ENCODE results near the gene LGALS9. TPM values are rescaled to one million over a fixed set of nuclear protein-coding genes. Genes with fewer than 3 reads are reported as not detected.

Gene LGALS9
- polyA plus RNA-seq, 1 donor from 2014 or later, result not detected

DNA sequence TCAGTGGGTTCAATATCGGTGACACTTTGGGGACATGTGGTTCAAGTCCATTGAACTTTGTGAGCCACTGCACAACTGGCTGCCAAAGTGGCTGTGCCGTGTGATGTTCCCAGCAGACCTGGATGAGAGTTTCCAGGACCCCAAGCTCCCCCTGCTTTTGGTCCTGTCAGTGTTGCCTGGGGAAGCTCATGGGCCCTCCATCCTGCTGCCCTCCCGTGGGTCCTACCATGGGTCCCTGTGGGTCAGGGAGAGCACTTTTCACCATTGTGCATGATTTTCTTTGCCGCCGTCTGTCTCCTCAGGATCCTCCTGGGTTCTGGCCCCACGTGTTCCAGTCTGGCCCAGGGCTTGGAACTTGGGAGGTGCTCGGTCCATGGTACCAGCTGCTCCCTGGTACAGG is 38.1 kb downstream of the LGALS9 start:
- TF ChIP-seq, protein P1, sequence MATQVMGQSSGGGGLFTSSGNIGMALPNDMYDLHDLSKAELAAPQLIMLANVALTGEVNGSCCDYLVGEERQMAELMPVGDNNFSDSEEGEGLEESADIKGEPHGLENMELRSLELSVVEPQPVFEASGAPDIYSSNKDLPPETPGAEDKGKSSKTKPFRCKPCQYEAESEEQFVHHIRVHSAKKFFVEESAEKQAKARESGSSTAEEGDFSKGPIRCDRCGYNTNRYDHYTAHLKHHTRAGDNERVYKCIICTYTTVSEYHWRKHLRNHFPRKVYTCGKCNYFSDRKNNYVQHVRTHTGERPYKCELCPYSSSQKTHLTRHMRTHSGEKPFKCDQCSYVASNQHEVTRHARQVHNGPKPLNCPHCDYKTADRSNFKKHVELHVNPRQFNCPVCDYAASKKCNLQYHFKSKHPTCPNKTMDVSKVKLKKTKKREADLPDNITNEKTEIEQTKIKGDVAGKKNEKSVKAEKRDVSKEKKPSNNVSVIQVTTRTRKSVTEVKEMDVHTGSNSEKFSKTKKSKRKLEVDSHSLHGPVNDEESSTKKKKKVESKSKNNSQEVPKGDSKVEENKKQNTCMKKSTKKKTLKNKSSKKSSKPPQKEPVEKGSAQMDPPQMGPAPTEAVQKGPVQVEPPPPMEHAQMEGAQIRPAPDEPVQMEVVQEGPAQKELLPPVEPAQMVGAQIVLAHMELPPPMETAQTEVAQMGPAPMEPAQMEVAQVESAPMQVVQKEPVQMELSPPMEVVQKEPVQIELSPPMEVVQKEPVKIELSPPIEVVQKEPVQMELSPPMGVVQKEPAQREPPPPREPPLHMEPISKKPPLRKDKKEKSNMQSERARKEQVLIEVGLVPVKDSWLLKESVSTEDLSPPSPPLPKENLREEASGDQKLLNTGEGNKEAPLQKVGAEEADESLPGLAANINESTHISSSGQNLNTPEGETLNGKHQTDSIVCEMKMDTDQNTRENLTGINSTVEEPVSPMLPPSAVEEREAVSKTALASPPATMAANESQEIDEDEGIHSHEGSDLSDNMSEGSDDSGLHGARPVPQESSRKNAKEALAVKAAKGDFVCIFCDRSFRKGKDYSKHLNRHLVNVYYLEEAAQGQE (IDR thresholded peaks at IDR 0.05; ENCODE audit: borderline replicate concordance), result no peak
- TF ChIP-seq RAD21 (conservative IDR thresholded peaks at IDR 0.05) (no peak), EZH2 (IDR thresholded peaks at IDR 0.05; ENCODE audit: borderline replicate concordance, insufficient read depth, low read length, poor library complexity, severe bottlenecking) (no peak), EP300 (conservative IDR thresholded peaks at IDR 0.05; ENCODE audit: poor library complexity, severe bottlenecking) (no peak)
- H3K9ac ChIP-seq (ENCODE audit: low read length), result no peak overlapping the region
- H3K4me2 ChIP-seq (ENCODE audit: low read length), result no peak overlapping the region
- no peak overlapping the region for H3K27ac ChIP-seq (ENCODE audit: low read length)
- no peaks in the 10 kb centered on the region for H3K9me2 ChIP-seq (ENCODE audit: insufficient read depth, low read length)
- H3F3A ChIP-seq (ENCODE audit: insufficient read depth, low read length, poor library complexity, severe bottlenecking), result no peaks in the 10 kb centered on the region
- H3K4me3 ChIP-seq (ENCODE audit: low read length), result no peak overlapping the region
- no peak overlapping the region for H2AFZ ChIP-seq (ENCODE audit: low read depth, low read length)
- no peaks in the 10 kb centered on the region for H3K9me3 ChIP-seq (ENCODE audit: low read length)
- H3K79me2 ChIP-seq (replicated peaks; ENCODE audit: insufficient read depth, low read length), result no peaks in the 10 kb centered on the region
- H3K27me3 ChIP-seq (ENCODE audit: insufficient read depth, low read depth, low read length), result no peaks in the 10 kb centered on the region
- no peaks in the 10 kb centered on the region for H4K20me1 ChIP-seq (ENCODE audit: insufficient read depth)
- H3K36me3 ChIP-seq (ENCODE audit: insufficient read depth, low read length), result no peaks in the 10 kb centered on the region

DNA sequence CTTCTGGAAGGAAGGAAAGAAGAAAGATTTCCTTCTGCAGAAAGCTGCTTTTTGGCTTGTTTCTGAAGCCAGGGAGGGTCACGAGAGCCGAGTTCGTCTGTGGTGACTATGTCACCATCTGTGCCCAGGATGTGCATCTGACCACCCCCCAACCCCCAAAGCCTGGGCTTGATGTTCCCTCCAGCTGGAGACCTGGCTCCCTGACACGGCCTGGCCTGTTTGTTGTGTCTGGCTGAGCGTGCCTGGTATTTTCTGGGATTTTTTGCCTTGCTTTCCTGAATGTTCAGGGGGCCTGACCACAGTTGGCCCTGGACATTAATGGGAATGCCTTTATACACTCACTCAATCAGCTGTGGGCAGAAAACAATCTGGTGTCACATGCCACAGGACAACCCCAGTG is 38.9 kb downstream of the LGALS9 start:
- no peaks in the 10 kb centered on the region for H4K20me1 ChIP-seq (ENCODE audit: insufficient read depth)
- TF ChIP-seq, protein P2, sequence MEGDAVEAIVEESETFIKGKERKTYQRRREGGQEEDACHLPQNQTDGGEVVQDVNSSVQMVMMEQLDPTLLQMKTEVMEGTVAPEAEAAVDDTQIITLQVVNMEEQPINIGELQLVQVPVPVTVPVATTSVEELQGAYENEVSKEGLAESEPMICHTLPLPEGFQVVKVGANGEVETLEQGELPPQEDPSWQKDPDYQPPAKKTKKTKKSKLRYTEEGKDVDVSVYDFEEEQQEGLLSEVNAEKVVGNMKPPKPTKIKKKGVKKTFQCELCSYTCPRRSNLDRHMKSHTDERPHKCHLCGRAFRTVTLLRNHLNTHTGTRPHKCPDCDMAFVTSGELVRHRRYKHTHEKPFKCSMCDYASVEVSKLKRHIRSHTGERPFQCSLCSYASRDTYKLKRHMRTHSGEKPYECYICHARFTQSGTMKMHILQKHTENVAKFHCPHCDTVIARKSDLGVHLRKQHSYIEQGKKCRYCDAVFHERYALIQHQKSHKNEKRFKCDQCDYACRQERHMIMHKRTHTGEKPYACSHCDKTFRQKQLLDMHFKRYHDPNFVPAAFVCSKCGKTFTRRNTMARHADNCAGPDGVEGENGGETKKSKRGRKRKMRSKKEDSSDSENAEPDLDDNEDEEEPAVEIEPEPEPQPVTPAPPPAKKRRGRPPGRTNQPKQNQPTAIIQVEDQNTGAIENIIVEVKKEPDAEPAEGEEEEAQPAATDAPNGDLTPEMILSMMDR (IDR thresholded peaks at IDR 0.05; ENCODE audit: poor library complexity, severe bottlenecking), result no peak
- TF ChIP-seq TAF1 (IDR thresholded peaks at IDR 0.05; ENCODE audit: low read depth), result no peak
- TF ChIP-seq EP300 (conservative IDR thresholded peaks at IDR 0.05; ENCODE audit: poor library complexity, severe bottlenecking), result no peak
- TF ChIP-seq EZH2 (IDR thresholded peaks at IDR 0.05; ENCODE audit: borderline replicate concordance, insufficient read depth, low read length, poor library complexity, severe bottlenecking), result no peak

DNA sequence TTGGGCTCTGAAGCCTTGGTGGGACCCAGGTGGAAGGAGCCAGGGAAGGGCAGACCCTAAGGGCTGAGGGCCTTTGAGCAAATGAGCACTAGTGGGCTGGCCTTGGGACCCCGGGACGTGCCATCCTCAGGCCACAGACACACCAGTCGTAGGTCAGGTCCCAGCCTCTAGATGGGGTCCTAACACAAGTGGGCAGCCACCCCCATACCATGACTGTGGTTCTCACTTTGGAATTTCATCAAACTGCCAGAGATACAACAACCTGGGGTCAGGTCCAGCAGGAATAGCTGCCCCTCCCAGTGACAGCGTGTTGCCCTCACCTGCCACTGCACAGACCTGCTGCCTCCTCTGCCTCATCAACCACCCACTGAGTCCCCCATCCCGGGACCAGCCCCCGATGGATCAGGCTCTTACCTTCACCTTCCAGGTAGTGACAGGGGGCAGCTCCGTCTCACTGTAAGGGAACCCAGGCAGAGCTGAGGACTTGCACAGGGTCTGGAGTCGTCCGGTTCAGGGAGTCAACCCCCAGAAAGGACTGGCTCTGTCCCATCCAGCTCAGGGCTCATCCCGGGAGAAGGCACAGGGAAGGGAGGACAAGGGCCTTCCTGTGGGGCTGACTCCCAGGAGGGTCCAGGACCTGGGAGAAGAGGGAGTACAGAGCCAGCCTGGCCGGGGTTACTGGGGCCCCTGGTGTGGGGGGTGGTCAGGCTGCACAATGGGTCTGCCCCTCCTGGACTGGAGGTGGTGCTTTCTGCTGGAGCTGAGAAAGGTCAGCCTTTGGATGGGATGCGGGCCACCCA is 40.0 kb downstream of the LGALS9 start:
- H4K20me1 ChIP-seq (ENCODE audit: insufficient read depth), result no peaks in the 10 kb centered on the region
- H3K4me2 ChIP-seq (ENCODE audit: low read length), result no peak overlapping the region
- H3K27ac ChIP-seq (ENCODE audit: low read length), result no peak overlapping the region
- no peaks in the 10 kb centered on the region for H3K27me3 ChIP-seq (ENCODE audit: insufficient read depth, low read depth, low read length)
- H3K36me3 ChIP-seq (ENCODE audit: insufficient read depth, low read length), result no peaks in the 10 kb centered on the region
- no peaks in the 10 kb centered on the region for H3F3A ChIP-seq (ENCODE audit: insufficient read depth, low read length, poor library complexity, severe bottlenecking)
- no peak overlapping the region for H3K4me3 ChIP-seq (ENCODE audit: low read length)
- no peak overlapping the region for H3K9ac ChIP-seq (ENCODE audit: low read length)
- H3K9me3 ChIP-seq (ENCODE audit: low read length), result no peaks in the 10 kb centered on the region
- no peak overlapping the region for H2AFZ ChIP-seq (ENCODE audit: low read depth, low read length)
- no peak for TF ChIP-seq MXI1 (conservative IDR thresholded peaks at IDR 0.05; ENCODE audit: poor library complexity, severe bottlenecking)
- no peak for TF ChIP-seq EZH2 (IDR thresholded peaks at IDR 0.05; ENCODE audit: borderline replicate concordance, insufficient read depth, low read length, poor library complexity, severe bottlenecking)
- H3K79me2 ChIP-seq (replicated peaks; ENCODE audit: insufficient read depth, low read length), result no peaks in the 10 kb centered on the region
- H3K9me2 ChIP-seq (ENCODE audit: insufficient read depth, low read length), result no peaks in the 10 kb centered on the region

More for the DNA sequence above, 38.9 kb downstream of the LGALS9 start:
- H2AFZ ChIP-seq (ENCODE audit: low read depth, low read length), result no peak overlapping the region
- H3K9ac ChIP-seq (ENCODE audit: low read length), result no peak overlapping the region
- H3K4me2 ChIP-seq (ENCODE audit: low read length), result no peak overlapping the region
- H3K27me3 ChIP-seq (ENCODE audit: insufficient read depth, low read depth, low read length), result no peaks in the 10 kb centered on the region
- no peak overlapping the region for H3K27ac ChIP-seq (ENCODE audit: low read length)
- no peaks in the 10 kb centered on the region for H3K9me3 ChIP-seq (ENCODE audit: low read length)
- no peaks in the 10 kb centered on the region for H3K36me3 ChIP-seq (ENCODE audit: insufficient read depth, low read length)
- no peaks in the 10 kb centered on the region for H3K9me2 ChIP-seq (ENCODE audit: insufficient read depth, low read length)
- no peak overlapping the region for H3K4me3 ChIP-seq (ENCODE audit: low read length)
- H3F3A ChIP-seq (ENCODE audit: insufficient read depth, low read length, poor library complexity, severe bottlenecking), result no peaks in the 10 kb centered on the region
- no peaks in the 10 kb centered on the region for H3K79me2 ChIP-seq (replicated peaks; ENCODE audit: insufficient read depth, low read length)

All from neural cell (in vitro differentiated cells).